HG03103 (cell line): ENCODE results near the gene NR2F1-AS1.

Experiments used
- ATAC-seq: cut with Tn5 transposase; IDR thresholded peaks from one replicate; pipeline ENCODE4 v1.9.1; 2021; ENCODE audit warnings: low read depth; ENCODE audit not compliant: unreplicated experiment

Gene NR2F1-AS1

GRCh38 chr5:93603793-93604643, 23.0 kb upstream of the NR2F1-AS1 start:
- ATAC-seq = no peak

- ATAC-seq = no peak
Measured at GRCh38 chr5:93603078-93603792, 22.2 kb upstream of the NR2F1-AS1 start.

DNA sequence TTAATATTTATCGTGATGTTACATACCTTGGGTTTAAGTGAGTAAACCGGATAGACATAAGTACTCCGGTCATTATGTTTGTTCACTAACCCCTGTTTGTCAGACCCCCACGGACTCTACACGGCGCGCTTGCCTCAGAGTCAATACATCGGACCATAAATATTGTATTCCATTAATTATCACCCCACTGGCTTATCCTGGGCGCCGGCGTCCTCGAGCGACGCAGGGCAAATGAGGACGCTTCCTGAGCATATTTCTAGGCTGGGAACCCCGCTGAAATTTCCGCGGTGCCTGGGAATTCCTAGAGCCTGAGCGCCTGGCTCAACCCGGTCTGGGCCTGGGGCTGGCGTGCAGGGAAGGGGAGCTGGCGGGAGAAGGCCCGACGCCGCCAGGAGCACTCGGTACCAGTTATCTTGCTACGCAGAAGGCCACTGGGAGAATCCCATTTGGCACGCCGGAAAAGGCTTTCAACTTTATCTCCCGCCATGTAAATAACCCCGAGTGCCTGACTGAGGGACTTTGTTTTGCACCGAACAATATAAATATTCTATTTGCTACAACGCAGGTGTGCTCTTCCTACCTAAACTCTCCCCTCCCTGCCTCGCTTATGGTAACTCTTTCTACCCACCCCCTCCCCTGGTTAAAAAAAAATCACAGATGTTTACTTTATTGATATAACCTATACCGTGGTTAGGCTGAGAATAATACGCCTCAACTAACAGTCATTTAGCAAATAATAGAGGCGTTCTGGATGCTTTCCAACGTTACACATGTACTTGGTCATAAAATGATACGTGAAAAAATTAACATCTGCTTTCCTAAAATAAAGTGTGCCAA, 21.4 kb upstream of the NR2F1-AS1 start:
- no peak for ATAC-seq

GRCh38 chr5:93601802-93602155, 20.8 kb upstream of the NR2F1-AS1 start:
- no peak for ATAC-seq

- ATAC-seq = no peak
Measured at GRCh38 chr5:93601071-93601801, 20.2 kb upstream of the NR2F1-AS1 start.

GRCh38 chr5:93600409-93601070, 19.5 kb upstream of the NR2F1-AS1 start:
- no peak for ATAC-seq

DNA sequence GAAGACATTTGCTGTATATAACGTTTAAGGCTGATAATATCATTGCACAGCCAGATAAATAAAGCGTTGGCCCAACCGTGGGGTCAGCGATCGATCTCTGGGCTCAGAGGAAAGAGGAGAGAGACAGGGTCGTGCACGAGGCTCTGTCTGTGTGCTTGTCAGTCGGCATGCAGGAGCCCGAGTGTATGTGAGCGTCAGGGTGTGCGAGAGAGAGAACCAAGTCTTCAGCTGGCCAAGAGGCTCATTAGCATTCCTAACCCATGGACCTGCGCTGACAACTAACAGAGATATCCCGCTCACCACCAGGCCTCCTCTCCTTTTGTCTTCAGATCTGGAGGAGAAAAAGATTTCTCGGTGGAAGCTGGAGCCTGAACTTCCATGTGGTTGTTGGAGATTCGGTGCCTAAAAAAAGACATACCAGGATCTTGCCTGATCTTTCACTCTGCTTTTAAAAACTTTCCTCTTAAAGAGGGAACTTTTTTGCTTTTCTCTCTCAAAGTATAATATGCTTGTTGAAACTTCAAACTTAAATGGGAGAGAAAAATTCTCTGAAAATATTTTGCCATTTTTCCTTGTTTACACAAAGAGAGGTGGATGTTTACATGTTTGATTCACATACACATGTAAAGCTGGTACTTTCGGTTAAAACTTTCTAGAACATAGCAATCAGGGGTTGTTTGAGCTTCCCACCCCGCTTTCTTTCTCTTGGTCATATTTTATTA, 18.5 kb upstream of the NR2F1-AS1 start:
- no peak for ATAC-seq

DNA sequence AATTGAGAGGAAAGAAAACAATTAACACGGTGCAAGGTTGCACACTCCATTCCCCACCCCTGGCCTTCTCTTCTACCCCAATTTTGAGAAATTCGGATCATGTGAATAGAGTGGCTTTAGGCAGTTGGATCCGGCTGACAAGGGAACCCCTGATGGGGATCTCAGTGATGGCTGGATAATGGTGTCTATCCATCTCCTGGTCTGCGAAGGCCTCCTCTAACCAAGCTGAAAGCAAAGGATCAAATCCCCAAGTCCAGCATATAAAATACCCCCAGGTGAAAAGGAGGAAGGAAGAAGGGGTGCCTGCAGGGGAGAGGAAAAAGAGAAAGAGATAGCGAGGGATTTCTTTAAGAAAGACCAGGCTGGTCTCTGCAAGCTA, 18.0 kb upstream of the NR2F1-AS1 start:
- ATAC-seq = no peak

DNA sequence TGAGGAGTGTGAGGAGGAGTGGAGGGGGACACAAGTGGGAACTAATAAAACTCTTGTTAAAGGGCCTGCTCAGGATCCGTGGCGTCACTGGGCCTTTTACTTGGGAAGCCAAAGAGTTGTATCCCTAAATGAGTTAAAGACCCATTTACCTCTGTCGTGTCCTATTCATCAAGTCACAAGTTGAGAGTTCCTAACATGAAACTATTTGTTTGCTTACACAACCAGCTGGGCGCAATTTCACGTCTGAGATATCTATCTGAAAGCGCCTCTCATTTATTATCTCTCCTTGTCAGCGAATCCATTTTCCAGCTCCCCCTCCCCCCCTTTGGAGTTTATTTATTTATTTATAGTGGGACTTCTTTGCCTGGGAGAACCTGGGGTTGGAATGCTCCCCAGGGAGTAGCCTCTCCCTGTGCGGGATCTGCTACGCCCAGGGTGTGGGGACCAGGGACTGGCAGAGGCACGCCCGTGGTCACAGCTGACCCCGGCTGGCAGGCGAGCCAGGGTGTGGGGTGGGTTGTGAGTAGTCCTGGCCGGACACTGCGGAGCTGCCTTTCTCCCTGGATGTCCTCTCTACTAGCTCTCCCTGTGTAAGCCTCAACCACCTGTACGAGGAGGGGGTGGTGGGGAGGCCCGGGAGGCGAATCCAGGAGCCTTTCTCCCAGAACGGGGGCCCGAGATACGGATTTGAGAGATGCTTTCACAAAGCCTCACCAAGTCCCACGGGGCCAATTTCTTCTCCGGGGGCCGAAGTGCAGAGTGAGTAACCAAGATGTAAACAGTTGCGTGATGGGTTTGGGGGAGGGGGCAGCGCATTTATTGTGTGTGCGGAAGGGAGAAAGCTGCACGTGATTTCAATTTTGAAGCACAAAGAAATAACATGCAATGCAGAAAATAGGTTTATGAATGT, 17.3 kb upstream of the NR2F1-AS1 start:
- ATAC-seq = no peak

DNA sequence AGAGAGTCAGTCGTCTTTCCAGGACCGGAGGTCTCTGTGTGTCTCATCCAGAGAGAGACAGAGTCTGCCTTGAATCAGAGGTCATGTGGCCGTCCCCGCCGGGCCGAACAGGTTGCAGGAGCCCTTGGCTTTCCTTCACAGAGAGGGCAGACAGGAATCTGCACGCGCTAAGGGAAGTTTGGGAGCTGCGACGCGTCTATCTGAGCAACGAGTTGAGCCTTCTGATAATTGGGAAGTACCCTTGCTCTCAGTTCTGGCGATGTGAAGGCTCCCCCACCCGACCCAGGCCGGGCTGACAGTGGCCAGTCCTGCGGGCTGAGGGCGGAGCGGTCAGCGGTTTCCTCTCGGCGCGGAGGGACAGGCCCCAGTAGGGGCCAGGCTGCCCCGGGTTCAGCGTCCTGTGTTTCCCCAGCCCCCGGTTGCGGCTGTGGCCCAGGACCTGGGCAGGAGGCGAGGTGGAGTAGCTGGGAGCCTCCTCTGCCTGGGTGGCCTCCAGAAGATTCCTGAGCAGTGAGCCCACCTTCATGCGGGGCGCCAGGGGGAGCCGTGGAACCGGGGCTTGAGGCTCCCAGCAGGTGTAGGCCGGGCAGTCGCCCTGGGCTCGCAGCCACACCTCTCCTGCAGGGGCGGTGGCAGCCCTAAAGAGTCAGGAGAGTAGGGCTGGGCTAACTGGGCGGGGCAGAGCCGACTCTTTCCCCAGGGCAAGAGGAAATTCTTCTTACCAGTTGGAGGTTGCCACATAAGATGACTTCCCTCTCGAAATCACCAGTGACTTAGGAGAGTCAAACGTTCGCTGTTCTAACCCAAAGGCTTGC, 15.9 kb upstream of the NR2F1-AS1 start:
- no peak for ATAC-seq

GRCh38 chr5:93596310-93596675, 15.3 kb upstream of the NR2F1-AS1 start:
- no peak for ATAC-seq

- ATAC-seq = no peak
Measured at GRCh38 chr5:93595420-93596147, 14.6 kb upstream of the NR2F1-AS1 start.

DNA sequence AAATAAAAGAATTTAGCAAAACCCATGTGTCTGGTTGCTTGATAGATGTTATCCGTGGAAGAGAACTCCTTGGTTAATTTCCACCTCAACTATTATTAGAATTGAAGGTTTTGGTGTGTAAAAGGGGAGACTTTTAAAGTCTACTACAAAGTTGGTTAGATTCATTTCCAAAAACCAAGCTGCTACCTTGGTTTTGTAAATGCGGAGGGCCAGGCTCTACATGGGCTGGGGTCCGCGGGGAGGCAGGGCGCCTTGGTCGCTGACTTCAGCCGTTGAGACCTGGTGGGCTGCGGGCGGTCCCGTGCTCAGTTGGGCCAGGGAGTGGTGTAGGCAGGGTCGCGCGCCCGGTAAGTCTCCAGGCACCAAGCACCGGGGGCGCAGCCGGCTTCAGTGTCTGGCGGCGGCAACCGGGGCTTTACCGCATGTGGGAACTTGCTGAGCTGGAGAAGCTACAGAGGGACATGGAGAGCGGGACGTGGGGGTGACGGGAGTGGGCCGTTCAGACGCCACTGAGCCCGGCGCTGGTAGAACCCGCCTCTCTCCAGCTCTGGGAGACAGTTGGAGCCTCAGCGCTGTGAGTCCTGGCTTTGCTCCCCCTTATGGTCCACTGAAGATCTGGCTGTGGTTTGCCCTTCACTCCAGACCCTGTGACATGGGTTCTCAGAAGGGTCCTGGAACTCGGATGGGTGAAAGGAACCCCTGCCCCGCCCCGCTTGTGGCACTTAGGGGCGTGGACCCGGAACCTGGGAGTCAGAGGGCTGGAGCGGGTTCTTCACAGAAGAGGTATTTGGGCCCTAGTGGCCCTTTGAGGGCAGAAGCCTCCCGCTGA, 13.8 kb upstream of the NR2F1-AS1 start:
- ATAC-seq = no peak

DNA sequence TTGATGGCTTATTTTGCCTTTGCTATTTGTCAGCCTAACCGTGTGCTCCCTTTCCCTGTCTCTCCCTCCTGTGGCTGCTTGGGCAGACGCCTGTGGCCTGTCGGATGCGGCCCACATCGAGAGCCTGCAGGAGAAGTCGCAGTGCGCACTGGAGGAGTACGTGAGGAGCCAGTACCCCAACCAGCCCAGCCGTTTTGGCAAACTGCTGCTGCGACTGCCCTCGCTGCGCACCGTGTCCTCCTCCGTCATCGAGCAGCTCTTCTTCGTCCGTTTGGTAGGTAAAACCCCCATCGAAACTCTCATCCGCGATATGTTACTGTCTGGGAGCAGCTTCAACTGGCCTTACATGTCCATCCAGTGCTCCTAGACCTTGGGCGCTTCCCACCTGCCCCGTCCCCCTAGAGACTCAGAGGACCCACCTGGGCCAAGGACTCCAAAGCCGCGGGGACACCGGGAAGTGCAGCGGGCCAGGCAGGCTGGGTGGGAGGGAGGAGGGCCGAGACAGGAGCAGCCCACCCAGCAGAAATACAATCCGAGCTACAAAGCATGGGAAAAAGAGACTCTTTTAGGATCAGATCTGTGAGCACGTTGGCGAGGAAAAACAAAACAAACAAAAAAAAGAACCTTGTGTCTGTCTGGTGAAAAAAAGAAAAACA, 12.6 kb upstream of the NR2F1-AS1 start:
- no peak for ATAC-seq

- ATAC-seq = no peak
Measured at GRCh38 chr5:93592883-93593282, 11.9 kb upstream of the NR2F1-AS1 start.
